Stomach (tissue), 9 donors: Measurements from ENCODE around the gene TSPAN3. TPM values are rescaled to one million over a fixed set of nuclear protein-coding genes. Genes with fewer than 3 reads are reported as not detected.

Experiments
- DNase-seq, 2 donors: peaks; one replicate each; pipeline versions ENCODE4 v3.0.0 to v3.0.0-alpha.2; 2013 to 2019
- H3K27ac ChIP-seq, 5 donors: fragments of 200-600 bp in 4 of 5; sonication (generic) in 4 of 5; one replicate each; pipeline ENCODE4 v1.5.1; 2013 to 2019; ENCODE audit warnings: mild to moderate bottlenecking in 1 of 5, moderate library complexity in 1 of 5
- H3K27me3 ChIP-seq, 3 donors: fragments of 200-600 bp; sonication (generic); one replicate each; pipeline ENCODE4 v1.5.1; 2017 to 2019; ENCODE audit warnings: mixed run types in 1 of 3
- H3K36me3 ChIP-seq, 4 donors: fragments of 200-600 bp; sonication (generic); 1 replicate in 3 of 4; 2 replicates in 1 of 4; pipeline ENCODE4 v1.5.1; 2016 to 2019
- H3K4me1 ChIP-seq, 4 donors: fragments of 200-600 bp; sonication (generic); one replicate each; pipeline ENCODE4 v1.5.1; 2016 to 2019
- H3K4me3 ChIP-seq, 4 donors: fragments of 200-600 bp; sonication (generic) in 3 of 4; one replicate each; pipeline ENCODE4 v1.5.1; 2016 to 2019; ENCODE audit warnings: mild to moderate bottlenecking in 1 of 4
- H3K9me3 ChIP-seq, 4 donors: fragments of 200-600 bp; sonication (generic); one replicate each; pipeline ENCODE4 v1.5.1; 2016 to 2019
- CTCF ChIP-seq, 7 experiments: fragments of 450-650 bp in 4 of 7; fragments of 200-600 bp in 3 of 7; sonication (generic) in 3 of 7; IDR thresholded peaks; one replicate each; pipeline ENCODE4 v1.5.1; 2016 to 2019; ENCODE audit warnings: antibody characterized with exemption in 7 of 7, control low read depth in 2 of 7, mild to moderate bottlenecking in 1 of 7
- EP300 ChIP-seq: sonication (generic); formaldehyde crosslinking; IDR thresholded peaks from one replicate; pipeline ENCODE4 v1.6.1; 2017; ENCODE audit warnings: antibody characterized with exemption
- POLR2A ChIP-seq, 4 donors: fragments of 450-650 bp; IDR thresholded peaks; one replicate each; pipeline ENCODE4 v1.6.1; 2016; ENCODE audit warnings: antibody characterized with exemption in 4 of 4, control low read depth in 2 of 4, mild to moderate bottlenecking in 1 of 4, moderate library complexity in 1 of 4
- POLR2AphosphoS5 ChIP-seq, 3 donors: sonication (generic); formaldehyde crosslinking; IDR thresholded peaks; one replicate each; pipeline ENCODE4 v1.6.1; 2016; ENCODE audit warnings: antibody characterized with exemption in 3 of 3
- WGBS, 5 donors: extraction: QIAGEN DNeasy Blood & Tissue Kit in 3 of 5; methylation state at CpG; one replicate each; pipeline versions ENCODE4 v1.1.5 to v1.1.7; 2013 to 2018; 5-methylcytosine and 5-hydroxymethylcytosine counted together
- intact Hi-C: fragments of 100-400 bp; cut with DNase I; formaldehyde crosslinking; loops from one replicate; pipeline ENCODE4 v1.15.1; 2023; ENCODE audit warnings: low total_unique reads
- polyA plus RNA-seq, 3 donors: library from polyadenylated mRNA; stranded (reverse); fragments of 200-250 nt; gene quantifications; one replicate each; pipeline ENCODE4 v1.2.3, GENCODE V29; 2013
- total RNA-seq, 5 donors: library from RNA; depleted of rRNA; stranded (reverse); fragments of >200 nt; gene quantifications; one replicate each; pipeline versions ENCODE4 v1.1.0 to v1.2.3, GENCODE V29; 2014 to 2016
- donor health status: healthy with polysubstance abuse.
- donor health status: Bipolar disorder and iron deficiency.
- donor health status: healthy.

TSPAN3 gene
- total and polyA plus RNA-seq, 8 donors: 42.9 to 390 (median 99.7) TPM

GRCh38 chr15:77044228-77045042 lies 26.5 kb downstream of the TSPAN3 start:
- Histone ChIP-seq H3K27me3 (no peaks in the 10 kb centered on the region), H3K36me3 (peaks cover 21 to 74% (median 70%) of the 10 kb centered on the region in 4 donors), H3K4me1 (peaks cover 0 to 10% (median 0%) of the 10 kb centered on the region in 4 donors), H3K4me3 (no peak overlapping the region), H3K9me3 (no peaks in the 10 kb centered on the region), H3K27ac (no peak overlapping the region)
- intact Hi-C loops: no loop called here
- no peak for DNase-seq
- WGBS, 5 donors: 74 to 89% (median 85%) methylated on average over 7 of the region's 7 CpGs
- TF ChIP-seq POLR2AphosphoS5 (IDR thresholded peaks at IDR 0.05) (no peak), POLR2A (IDR thresholded peaks at IDR 0.05) (no peak), CTCF (IDR thresholded peaks at IDR 0.05) (no peak), EP300 (no peak)

GRCh38 chr15:77042955-77043920 lies 27.7 kb downstream of the TSPAN3 start:
- TF ChIP-seq CTCF (IDR thresholded peaks at IDR 0.05): no peak
- no peak for TF ChIP-seq POLR2AphosphoS5 (IDR thresholded peaks at IDR 0.05)
- TF ChIP-seq EP300: no peak
- no peak for TF ChIP-seq POLR2A (IDR thresholded peaks at IDR 0.05)
- Histone ChIP-seq H3K4me3 (no peak overlapping the region), H3K4me1 (peaks cover 0 to 10% (median 0%) of the 10 kb centered on the region in 4 donors), H3K27me3 (no peaks in the 10 kb centered on the region), H3K27ac (no peak overlapping the region), H3K36me3 (peaks cover 21 to 80% (median 72%) of the 10 kb centered on the region in 4 donors), H3K9me3 (no peaks in the 10 kb centered on the region)
- 79 to 84% (median 81%) methylated on average over 20 of the region's 20 CpGs for WGBS, 5 donors
- no peak for DNase-seq
- intact Hi-C loops: no loop called here

- intact Hi-C loops: no loop called here
- no peak for TF ChIP-seq POLR2AphosphoS5 (IDR thresholded peaks at IDR 0.05)
- TF ChIP-seq EP300: no peak
- TF ChIP-seq POLR2A (IDR thresholded peaks at IDR 0.05): no peak
- no peak for TF ChIP-seq CTCF (IDR thresholded peaks at IDR 0.05)
- Histone ChIP-seq H3K27me3 (no peaks in the 10 kb centered on the region), H3K36me3 (peaks cover 21 to 84% (median 68%) of the 10 kb centered on the region in 4 donors), H3K4me1 (peaks cover 0 to 10% (median 0%) of the 10 kb centered on the region in 4 donors), H3K9me3 (no peaks in the 10 kb centered on the region), H3K27ac (no peak overlapping the region), H3K4me3 (no peak overlapping the region)
- 79 to 89% (median 84%) methylated on average over 8 of the region's 8 CpGs for WGBS, 5 donors
- DNase-seq: no peak
Observed at GRCh38 chr15:77042245-77042919, 28.5 kb downstream of the TSPAN3 start.

- TF ChIP-seq POLR2AphosphoS5 (IDR thresholded peaks at IDR 0.05) (no peak), CTCF (IDR thresholded peaks at IDR 0.05) (no peak), POLR2A (IDR thresholded peaks at IDR 0.05) (no peak), EP300 (no peak)
- peaks cover 9 to 80% (median 66%) of the 10 kb centered on the region in 4 donors for H3K36me3 ChIP-seq
- H3K4me1 ChIP-seq: peaks cover 0 to 10% (median 0%) of the 10 kb centered on the region in 4 donors
- H3K4me3 ChIP-seq: no peak overlapping the region
- no peak for DNase-seq
- no peaks in the 10 kb centered on the region for H3K9me3 ChIP-seq
- intact Hi-C loops: no loop called here
- H3K27me3 ChIP-seq: no peaks in the 10 kb centered on the region
- H3K27ac ChIP-seq: no peak overlapping the region
- 76 to 94% (median 86%) methylated on average over 5 of the region's 5 CpGs for WGBS, 5 donors
Observed at GRCh38 chr15:77040673-77041072, 30.2 kb downstream of the TSPAN3 start.
